Type B pancreatic cell (in vitro differentiated cells): Measurements from ENCODE around the gene FUT3. TPM values are rescaled to one million over a fixed set of nuclear protein-coding genes. Genes with fewer than 3 reads are reported as not detected.
A peak's percentile ranks its signal among the peaks of the same experiment; 100 is the strongest.
"Not testable (repeated sequence)": the region's sequence is repeated elsewhere in the genome, so short reads cannot be mapped to it uniquely, and the experiment has no call there.

ENCODE experiments used
- DNase-seq: peaks from one replicate; pipeline ENCODE4 v3.0.0; 2021; ENCODE audit warnings: mixed read lengths; ENCODE audit not compliant: unreplicated experiment; ENCODE audit errors: extremely low spot score
- H3K27ac Mint-ChIP-seq: 2 replicates; pipeline ENCODE4 v1.8.0; 2021; ENCODE audit warnings: mild to moderate bottlenecking, mixed read lengths
- H3K27me3 Mint-ChIP-seq: 2 replicates; pipeline ENCODE4 v1.8.0; 2021; ENCODE audit warnings: mixed read lengths
- H3K36me3 Mint-ChIP-seq: 2 replicates; pipeline ENCODE4 v1.8.0; 2021; ENCODE audit warnings: mixed read lengths
- H3K4me1 Mint-ChIP-seq: one replicate; pipeline ENCODE4 v1.8.0; 2021; ENCODE audit warnings: mixed read lengths; ENCODE audit not compliant: unreplicated experiment
- H3K4me3 Mint-ChIP-seq: 2 replicates; pipeline ENCODE4 v1.8.0; 2021; ENCODE audit warnings: mild to moderate bottlenecking, mixed read lengths
- H3K9me3 Mint-ChIP-seq: 2 replicates; pipeline ENCODE4 v1.8.0; 2021; ENCODE audit warnings: mixed read lengths
- CTCF ChIP-seq: fragments of 200-600 bp; sonication (generic); conservative IDR thresholded peaks from 2 replicates; pipeline ENCODE4 v1.5.0; 2021; ENCODE audit warnings: antibody characterized with exemption, mild to moderate bottlenecking
- total RNA-seq: library from RNA; stranded (reverse); gene quantifications from 2 replicates; pipeline ENCODE4 v1.2.1, GENCODE V29; 2021; ENCODE audit warnings: low replicate concordance

Gene FUT3
- total RNA-seq, 1 donor from 2014 or later = 6.6 TPM

- no peak for DNase-seq
- H3K27ac Mint-ChIP-seq = no peak overlapping the region
- H3K4me1 Mint-ChIP-seq = no peaks in the 10 kb centered on the region
- H3K9me3 Mint-ChIP-seq = no peaks in the 10 kb centered on the region
- peaks cover 3% of the 10 kb centered on the region for H3K36me3 Mint-ChIP-seq
- peak; percentile 13 for TF ChIP-seq CTCF
- no peak overlapping the region for H3K4me3 Mint-ChIP-seq
- H3K27me3 Mint-ChIP-seq = no peaks in the 10 kb centered on the region
These were observed 41.6 kb upstream of the FUT3 start for GRCh38 chr19:5892772-5893275.

GRCh38 chr19:5891938-5892771, 40.9 kb upstream of the FUT3 start:
- no peaks in the 10 kb centered on the region for H3K9me3 Mint-ChIP-seq
- no peak overlapping the region for H3K27ac Mint-ChIP-seq
- no peaks in the 10 kb centered on the region for H3K27me3 Mint-ChIP-seq
- peak; percentile 89 for TF ChIP-seq CTCF
- peaks cover 3% of the 10 kb centered on the region for H3K36me3 Mint-ChIP-seq
- DNase-seq = no peak
- H3K4me3 Mint-ChIP-seq = no peak overlapping the region
- no peaks in the 10 kb centered on the region for H3K4me1 Mint-ChIP-seq

- Mint-ChIP-seq H3K36me3 (peaks cover 3% of the 10 kb centered on the region), H3K9me3 (no peaks in the 10 kb centered on the region), H3K4me1 (no peaks in the 10 kb centered on the region), H3K4me3 (no peak overlapping the region), H3K27ac (no peak overlapping the region), H3K27me3 (no peaks in the 10 kb centered on the region)
- DNase-seq = no peak
- TF ChIP-seq CTCF = no peak
These were observed 40.3 kb upstream of the FUT3 start for GRCh38 chr19:5891572-5891937.

GRCh38 chr19:5890099-5890498, 38.9 kb upstream of the FUT3 start:
- peaks cover 4% of the 10 kb centered on the region for H3K4me1 Mint-ChIP-seq
- no peaks in the 10 kb centered on the region for H3K36me3 Mint-ChIP-seq
- H3K9me3 Mint-ChIP-seq = no peaks in the 10 kb centered on the region
- H3K27ac Mint-ChIP-seq = no peak overlapping the region
- TF ChIP-seq CTCF = no peak
- no peak overlapping the region for H3K4me3 Mint-ChIP-seq
- H3K27me3 Mint-ChIP-seq = no peaks in the 10 kb centered on the region
- no peak for DNase-seq

- H3K4me1 Mint-ChIP-seq = peaks cover 4% of the 10 kb centered on the region
- no peaks in the 10 kb centered on the region for H3K36me3 Mint-ChIP-seq
- no peak for DNase-seq
- peak overlapping the region; percentile 34 for H3K27ac Mint-ChIP-seq
- no peak overlapping the region for H3K4me3 Mint-ChIP-seq
- TF ChIP-seq CTCF = no peak
- no peaks in the 10 kb centered on the region for H3K27me3 Mint-ChIP-seq
- H3K9me3 Mint-ChIP-seq = no peaks in the 10 kb centered on the region
These were observed 38.2 kb upstream of the FUT3 start for GRCh38 chr19:5889288-5889971.

GRCh38 chr19:5884065-5884811, 33.0 kb upstream of the FUT3 start:
- not testable (repeated sequence) for H3K27me3 Mint-ChIP-seq, H3K9me3 Mint-ChIP-seq, H3K27ac Mint-ChIP-seq, H3K36me3 Mint-ChIP-seq, DNase-seq, H3K4me3 Mint-ChIP-seq
- peaks cover 13% of the 10 kb centered on the region for H3K4me1 Mint-ChIP-seq

- not testable (repeated sequence) for H3K4me3 Mint-ChIP-seq, DNase-seq, H3K36me3 Mint-ChIP-seq, H3K27me3 Mint-ChIP-seq, H3K9me3 Mint-ChIP-seq
- H3K27ac Mint-ChIP-seq = peak overlapping the region; percentile 12
- H3K4me1 Mint-ChIP-seq = peaks cover 13% of the 10 kb centered on the region
These were observed 32.1 kb upstream of the FUT3 start for GRCh38 chr19:5883157-5883873.
